MCF 10A (cell line): Measurements from ENCODE around the gene NEK10. TPM values are rescaled to one million over a fixed set of nuclear protein-coding genes. Genes with fewer than 3 reads are reported as not detected.

Experiments
- BruUV-seq: library from RNA; stranded (reverse); fragments of 400-500 nt; replicated peaks from 2 replicates; lab custom pipeline; 2021; lab: Mats Ljungman, UMichigan
- CTCF ChIA-PET: fragments of 300-600 bp; sonication (Branson Sonifier 250); formaldehyde crosslinking; extraction: SDS; loops from one replicate; lab custom pipeline; 2021; ENCODE audit warnings: antibody characterized with exemption, inconsistent platforms; lab: Yijun Ruan, JAX
- POLR2A ChIA-PET: fragments of 300-600, 350-650 bp; sonication (Branson Sonifier 250); formaldehyde crosslinking; extraction: SDS; loops from one replicate; lab custom pipeline; 2020; ENCODE audit warnings: antibody characterized with exemption, inconsistent platforms; lab: Yijun Ruan, JAX
- DNase-seq: peaks from one replicate; pipeline ENCODE4 v3.0.0-alpha.2; 2018; ENCODE audit not compliant: unreplicated experiment
- H3K27ac Mint-ChIP-seq: one replicate; pipeline ENCODE4 v1.8.0; 2022; ENCODE audit warnings: mild to moderate bottlenecking, low read depth, mixed read lengths; ENCODE audit not compliant: unreplicated experiment
- H3K27me3 Mint-ChIP-seq: one replicate; pipeline ENCODE4 v1.8.0; 2022; ENCODE audit warnings: mixed read lengths; ENCODE audit not compliant: insufficient read depth, unreplicated experiment
- H3K36me3 Mint-ChIP-seq: one replicate; pipeline ENCODE4 v1.8.0; 2022; ENCODE audit warnings: mild to moderate bottlenecking, moderate library complexity, mixed read lengths; ENCODE audit not compliant: insufficient read depth, unreplicated experiment
- H3K4me1 Mint-ChIP-seq: one replicate; pipeline ENCODE4 v1.8.0; 2022; ENCODE audit warnings: mixed read lengths; ENCODE audit not compliant: insufficient read depth, unreplicated experiment
- H3K4me3 Mint-ChIP-seq: one replicate; pipeline ENCODE4 v1.8.0; 2022; ENCODE audit warnings: mild to moderate bottlenecking, moderate library complexity, mixed read lengths; ENCODE audit not compliant: unreplicated experiment
- H3K9me3 Mint-ChIP-seq: one replicate; pipeline ENCODE4 v1.8.0; 2022; ENCODE audit warnings: mixed read lengths; ENCODE audit not compliant: unreplicated experiment
- intact Hi-C: fragments of 100-400 bp; cut with micrococcal nuclease; formaldehyde crosslinking; loops from 2 replicates; pipeline ENCODE4 v1.14.1; 2022
- total RNA-seq: library from RNA; stranded (reverse); gene quantifications from 2 replicates; pipeline ENCODE4 v1.2.3, GENCODE V29; 2022
- TF ChIP-seq, protein P1 (sequence below): fragments of 200-600 bp; IDR thresholded peaks from one replicate; pipeline ENCODE4 v1.8.0; 2022; ENCODE audit warnings: antibody characterized with exemption, mild to moderate bottlenecking; ENCODE audit not compliant: unreplicated experiment

The NEK10 gene
- total RNA-seq, 1 experiment from 2014 or later, result 0.44 TPM

DNA sequence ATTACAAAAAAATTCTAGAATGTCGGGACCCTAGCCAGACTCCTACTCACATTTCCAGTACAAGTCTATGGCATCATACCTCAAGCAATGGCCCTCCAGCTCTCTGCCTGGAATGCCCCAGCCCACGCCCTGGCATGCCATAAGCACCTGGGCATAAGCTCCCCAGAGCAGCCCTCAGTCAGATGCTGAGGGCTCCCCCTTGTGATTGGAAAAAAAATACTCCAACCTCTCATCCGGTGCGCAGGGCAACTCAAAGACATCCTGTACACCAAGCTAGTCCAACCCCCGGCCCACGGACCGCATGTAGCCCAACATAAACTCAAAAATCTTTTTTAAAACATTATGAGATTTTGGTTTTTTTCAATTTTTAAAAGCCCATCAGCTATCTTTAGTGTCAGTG, 115.4 kb downstream of the NEK10 start:
- POLR2A ChIA-PET, result interaction anchor here (0.6 kb wide), 1 partner anchor 191 kb away, joined by 3 read pairs; no protein-coding TSS in a partner anchor
- intact Hi-C loops, result loop anchor here (1.0 to 5.0 kb wide), 2 partner anchors 120 to 1412 kb away; no protein-coding TSS in a partner anchor
- Mint-ChIP-seq H3K27me3 (no peaks in the 10 kb centered on the region), H3K4me3 (no peak overlapping the region), H3K27ac (no peak overlapping the region), H3K36me3 (no peaks in the 10 kb centered on the region), H3K4me1 (no peaks in the 10 kb centered on the region), H3K9me3 (no peaks in the 10 kb centered on the region)
- TF ChIP-seq, protein P1, sequence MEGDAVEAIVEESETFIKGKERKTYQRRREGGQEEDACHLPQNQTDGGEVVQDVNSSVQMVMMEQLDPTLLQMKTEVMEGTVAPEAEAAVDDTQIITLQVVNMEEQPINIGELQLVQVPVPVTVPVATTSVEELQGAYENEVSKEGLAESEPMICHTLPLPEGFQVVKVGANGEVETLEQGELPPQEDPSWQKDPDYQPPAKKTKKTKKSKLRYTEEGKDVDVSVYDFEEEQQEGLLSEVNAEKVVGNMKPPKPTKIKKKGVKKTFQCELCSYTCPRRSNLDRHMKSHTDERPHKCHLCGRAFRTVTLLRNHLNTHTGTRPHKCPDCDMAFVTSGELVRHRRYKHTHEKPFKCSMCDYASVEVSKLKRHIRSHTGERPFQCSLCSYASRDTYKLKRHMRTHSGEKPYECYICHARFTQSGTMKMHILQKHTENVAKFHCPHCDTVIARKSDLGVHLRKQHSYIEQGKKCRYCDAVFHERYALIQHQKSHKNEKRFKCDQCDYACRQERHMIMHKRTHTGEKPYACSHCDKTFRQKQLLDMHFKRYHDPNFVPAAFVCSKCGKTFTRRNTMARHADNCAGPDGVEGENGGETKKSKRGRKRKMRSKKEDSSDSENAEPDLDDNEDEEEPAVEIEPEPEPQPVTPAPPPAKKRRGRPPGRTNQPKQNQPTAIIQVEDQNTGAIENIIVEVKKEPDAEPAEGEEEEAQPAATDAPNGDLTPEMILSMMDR, result peak; percentile 42
- BruUV-seq, result no TSS peak
- CTCF ChIA-PET, result interaction anchor here (0.6 to 4.0 kb wide), 31 partner anchors 9 to 1837 kb away, joined by 3 to 70 read pairs (median 4); no protein-coding TSS in a partner anchor
- DNase-seq, result peak; percentile 69

DNA sequence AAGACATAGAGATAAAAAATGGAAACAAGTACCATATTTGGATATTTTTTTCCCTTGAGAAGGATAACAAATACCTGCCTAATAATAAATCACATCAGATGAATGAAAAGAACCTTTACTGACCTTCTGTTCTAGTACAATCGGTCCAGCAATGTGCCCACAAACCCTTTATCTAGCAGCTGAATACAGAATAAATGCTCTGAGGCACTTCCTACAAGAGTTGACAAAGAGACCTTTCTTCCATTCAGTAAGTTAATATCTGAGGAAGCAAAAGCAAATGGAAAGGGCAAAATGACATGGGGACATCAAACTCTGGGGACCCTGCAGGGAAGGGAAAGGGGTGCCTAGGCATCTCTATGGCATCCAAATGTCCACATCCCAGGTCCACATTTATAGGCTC, 115.8 kb downstream of the NEK10 start:
- CTCF ChIA-PET, result interaction anchor here (0.7 to 4.0 kb wide), 26 partner anchors 10 to 1836 kb away, joined by 3 to 70 read pairs (median 4); no protein-coding TSS in a partner anchor

DNA sequence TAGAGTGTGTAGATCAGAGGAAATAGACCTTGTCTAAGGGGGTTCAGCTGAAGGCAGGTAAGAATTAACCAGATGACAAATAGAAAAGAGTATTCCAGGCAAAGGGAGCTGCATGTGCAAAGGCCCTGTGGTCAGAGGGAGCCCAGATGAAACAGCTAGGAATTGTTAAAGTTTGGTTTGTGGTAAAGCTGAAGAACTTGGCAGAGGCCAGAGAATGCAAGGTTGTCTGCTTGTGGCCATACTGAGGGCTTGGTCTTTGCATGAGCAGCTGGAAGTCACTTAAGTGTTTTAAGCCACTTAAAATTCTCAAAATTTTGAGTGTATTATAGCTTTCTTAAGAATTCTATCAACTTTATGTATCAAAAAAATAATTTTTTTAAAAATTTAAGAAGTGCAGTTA, 116.5 kb downstream of the NEK10 start:
- intact Hi-C loops, result loop anchor here (5.0 kb wide), 1 partner anchor 1410 kb away; no protein-coding TSS in a partner anchor
- ChIA-PET CTCF (interaction anchor here (0.8 to 4.0 kb wide), 9 partner anchors 10 to 428 kb away, joined by 4 to 70 read pairs (median 10); no protein-coding TSS in a partner anchor), POLR2A (no interaction called here)

More for the DNA sequence above, 115.8 kb downstream of the NEK10 start:
- no peak overlapping the region for H3K27ac Mint-ChIP-seq
- no peaks in the 10 kb centered on the region for H3K9me3 Mint-ChIP-seq
- intact Hi-C loops, result loop anchor here (5.0 kb wide), 1 partner anchor 1411 kb away; no protein-coding TSS in a partner anchor
- POLR2A ChIA-PET, result interaction anchor here (0.6 kb wide), 2 partner anchors 44 to 191 kb away, joined by 3 read pairs; no protein-coding TSS in a partner anchor
- TF ChIP-seq, protein P1, result no peak
- DNase-seq, result no peak
- no peaks in the 10 kb centered on the region for H3K36me3 Mint-ChIP-seq
- no peak overlapping the region for H3K4me3 Mint-ChIP-seq
- no peaks in the 10 kb centered on the region for H3K4me1 Mint-ChIP-seq
- no TSS peak for BruUV-seq
- no peaks in the 10 kb centered on the region for H3K27me3 Mint-ChIP-seq

DNA sequence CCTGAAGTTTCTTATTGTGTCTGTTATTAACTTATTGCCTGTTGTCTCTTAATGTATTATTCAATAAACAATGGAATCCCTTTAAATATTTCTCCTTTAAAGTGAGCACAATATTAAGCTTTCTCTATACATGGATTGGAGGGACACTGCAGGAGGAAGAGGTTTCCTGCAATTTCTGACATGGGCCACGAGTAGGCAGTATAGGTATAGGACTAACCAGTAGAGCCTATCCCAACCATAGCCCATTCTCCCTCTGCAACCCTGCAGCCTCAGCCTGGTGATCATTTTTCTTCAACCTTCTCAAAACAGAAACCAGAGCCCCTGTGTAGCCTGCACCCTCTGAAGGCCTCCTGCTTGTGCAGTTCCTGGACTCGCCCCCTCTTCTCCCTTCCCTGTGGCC, 124.8 kb downstream of the NEK10 start:
- no peaks in the 10 kb centered on the region for H3K27me3 Mint-ChIP-seq
- no peak for DNase-seq
- H3K9me3 Mint-ChIP-seq, result peaks cover 2% of the 10 kb centered on the region
- no peaks in the 10 kb centered on the region for H3K4me1 Mint-ChIP-seq
- H3K36me3 Mint-ChIP-seq, result no peaks in the 10 kb centered on the region
- ChIA-PET POLR2A (no interaction called here), CTCF (no interaction called here)
- TF ChIP-seq, protein P1, result no peak
- BruUV-seq, result no TSS peak
- intact Hi-C loops, result no loop called here
- no peak overlapping the region for H3K27ac Mint-ChIP-seq
- H3K4me3 Mint-ChIP-seq, result no peak overlapping the region

More for the DNA sequence above, 116.5 kb downstream of the NEK10 start:
- H3K36me3 Mint-ChIP-seq, result no peaks in the 10 kb centered on the region
- BruUV-seq, result no TSS peak
- no peaks in the 10 kb centered on the region for H3K9me3 Mint-ChIP-seq
- H3K27ac Mint-ChIP-seq, result no peak overlapping the region
- no peaks in the 10 kb centered on the region for H3K4me1 Mint-ChIP-seq
- TF ChIP-seq, protein P1, result no peak
- no peak overlapping the region for H3K4me3 Mint-ChIP-seq
- no peak for DNase-seq
- no peaks in the 10 kb centered on the region for H3K27me3 Mint-ChIP-seq
